GM19193 (cell line): ENCODE data around the gene ARID3C.

Source experiments
- POLR2A ChIP-seq: IDR thresholded peaks from 4 replicates; pipeline ENCODE4 v1.6.1; 2011; ENCODE audit not compliant: insufficient read depth, insufficient read length; ENCODE audit errors: extremely low read depth

ARID3C gene

GRCh38 chr9:34579808-34580163 lies 49.1 kb downstream of the ARID3C start:
- no peak for TF ChIP-seq POLR2A

GRCh38 chr9:34579104-34579807 lies 49.6 kb downstream of the ARID3C start:
- no peak for TF ChIP-seq POLR2A

GRCh38 chr9:34578241-34579103 lies 50.4 kb downstream of the ARID3C start:
- TF ChIP-seq POLR2A: no peak

GRCh38 chr9:34577400-34578240 lies 51.2 kb downstream of the ARID3C start:
- no peak for TF ChIP-seq POLR2A

- TF ChIP-seq POLR2A: no peak
Measured at GRCh38 chr9:34576597-34577399, 52.1 kb downstream of the ARID3C start.

- no peak for TF ChIP-seq POLR2A
Measured at GRCh38 chr9:34575862-34576596, 52.8 kb downstream of the ARID3C start.

- no peak for TF ChIP-seq POLR2A
Measured at GRCh38 chr9:34575241-34575640, 53.6 kb downstream of the ARID3C start.

- no peak for TF ChIP-seq POLR2A
Measured at GRCh38 chr9:34574571-34574970, 54.3 kb downstream of the ARID3C start.

GRCh38 chr9:34573599-34574325 lies 55.1 kb downstream of the ARID3C start:
- TF ChIP-seq POLR2A: no peak

GRCh38 chr9:34572628-34573027 lies 56.2 kb downstream of the ARID3C start:
- TF ChIP-seq POLR2A: no peak

- TF ChIP-seq POLR2A: no peak
Measured at GRCh38 chr9:34572092-34572491, 56.8 kb downstream of the ARID3C start.

- no peak for TF ChIP-seq POLR2A
Measured at GRCh38 chr9:34571481-34571810, 57.4 kb downstream of the ARID3C start.
